ENCODE data around the gene TENM3. TPM values are rescaled to one million over a fixed set of nuclear protein-coding genes. Genes with fewer than 3 reads are reported as not detected.
A peak's percentile ranks its signal among the peaks of the same experiment; 100 is the strongest.

TENM3 gene
- total and polyA plus RNA-seq, 12 donors: 0.20 to 6.6 (median 3.5) TPM

GRCh38 chr4:182743815-182744214 lies 500.6 kb downstream of the TENM3 start:
- no peak overlapping the region for H3K4me3 ChIP-seq
- no peaks in the 10 kb centered on the region for H3K27me3 ChIP-seq
- no peak overlapping the region for H3K27ac ChIP-seq
- intact Hi-C loops (cut with DNase I): no loop called here
- peaks cover 0 to 12% (median 3%) of the 10 kb centered on the region in 9 donors for H3K4me1 ChIP-seq
- no peak for DNase-seq
- no peak for TF ChIP-seq CTCF (IDR thresholded peaks at IDR 0.05)
- H3K9me3 ChIP-seq: peaks cover 0 to 14% (median 0%) of the 10 kb centered on the region in 11 donors
- H3K36me3 ChIP-seq: no peaks in the 10 kb centered on the region
- no peak for ATAC-seq

GRCh38 chr4:182745237-182745636 lies 502.0 kb downstream of the TENM3 start:
- Histone ChIP-seq H3K4me3 (no peak overlapping the region), H3K9me3 (peaks cover 0 to 14% (median 0%) of the 10 kb centered on the region in 11 donors), H3K27ac (no peak overlapping the region), H3K27me3 (no peaks in the 10 kb centered on the region), H3K4me1 (peaks cover 0 to 13% (median 3%) of the 10 kb centered on the region in 9 donors), H3K36me3 (no peaks in the 10 kb centered on the region)
- no peak for DNase-seq
- 57 to 63% methylated on average over 4 of the region's 4 CpGs for WGBS, 2 donors
- intact Hi-C loops (cut with DNase I): no loop called here
- no peak for TF ChIP-seq CTCF (IDR thresholded peaks at IDR 0.05)
- no peak for ATAC-seq

- no peak for TF ChIP-seq CTCF (IDR thresholded peaks at IDR 0.05)
- no peak for DNase-seq
- H3K27me3 ChIP-seq: no peaks in the 10 kb centered on the region
- intact Hi-C loops (cut with DNase I): no loop called here
- ATAC-seq: no peak
- H3K27ac ChIP-seq: no peak overlapping the region
- H3K36me3 ChIP-seq: no peaks in the 10 kb centered on the region
- H3K4me1 ChIP-seq: peaks cover 0 to 13% (median 3%) of the 10 kb centered on the region in 9 donors
- H3K9me3 ChIP-seq: peaks cover 0 to 14% (median 0%) of the 10 kb centered on the region in 11 donors
- WGBS, 2 donors: 85 to 90% methylated on average over 4 of the region's 4 CpGs
- H3K4me3 ChIP-seq: no peak overlapping the region
These were observed 503.7 kb downstream of the TENM3 start for GRCh38 chr4:182746876-182747275.

- ATAC-seq: peak; percentile 49 to 96 (median 93)
- H3K4me1 ChIP-seq: peaks cover 0 to 13% (median 3%) of the 10 kb centered on the region in 9 donors
- H3K36me3 ChIP-seq: no peaks in the 10 kb centered on the region
- H3K4me3 ChIP-seq: peak overlapping the region in 1 of 10 donors; percentile 6
- H3K9me3 ChIP-seq: peaks cover 0 to 14% (median 0%) of the 10 kb centered on the region in 11 donors
- 32 to 49% methylated on average over 8 of the region's 8 CpGs for WGBS, 2 donors
- peak in 2 of 9 donors; percentile 21 to 28 for TF ChIP-seq CTCF (IDR thresholded peaks at IDR 0.05)
- intact Hi-C loops (cut with DNase I): no loop called here
- peak in 1 of 2 donors; percentile 6 for DNase-seq
- H3K27ac ChIP-seq: peak overlapping the region in 5 of 10 donors; percentile 19 to 59 (median 24)
- no peaks in the 10 kb centered on the region for H3K27me3 ChIP-seq
These were observed 505.1 kb downstream of the TENM3 start for GRCh38 chr4:182748283-182748682.
